AG04450 (cell line): Measurements from ENCODE around the gene CCDC152. TPM values are rescaled to one million over a fixed set of nuclear protein-coding genes. Genes with fewer than 3 reads are reported as not detected.

Experiments used
- CTCF ChIA-PET: fragments of 300-600, 350-600 bp; formaldehyde crosslinking; extraction: SDS; loops from one replicate; lab custom pipeline; 2022; ENCODE audit warnings: antibody characterized with exemption, inconsistent platforms; lab: Charles Lee
- POLR2A ChIA-PET: fragments of 350-600 bp; formaldehyde crosslinking; extraction: SDS; loops from one replicate; lab custom pipeline; 2021; ENCODE audit warnings: antibody characterized with exemption, inconsistent platforms; lab: Yijun Ruan, JAX
- DNase-seq: peaks from one replicate; pipeline ENCODE4 v3.0.0-alpha.2; 2011; ENCODE audit warnings: low read depth, low spot score
- H3K27ac ChIP-seq: one replicate; pipeline ENCODE4 v1.5.1; 2012; ENCODE audit warnings: low read depth, low read length, control low read depth
- H3K27me3 ChIP-seq: one replicate; pipeline ENCODE4 v1.6.0; 2012; ENCODE audit warnings: low read length; ENCODE audit not compliant: control insufficient read depth, insufficient read depth
- H3K4me3 ChIP-seq: 2 replicates; pipeline ENCODE4 v1.5.1; 2011; ENCODE audit warnings: mild to moderate bottlenecking, low read depth, low read length, control low read depth
- H3K9me3 ChIP-seq: 2 replicates; pipeline ENCODE4 v1.5.1; 2012; ENCODE audit warnings: low read length; ENCODE audit not compliant: control insufficient read depth, insufficient read depth
- polyA plus RNA-seq: library from polyadenylated mRNA; depleted of rRNA; stranded (reverse); fragments of >200 nt; gene quantifications from 2 replicates; pipeline ENCODE4 v1.2.3, GENCODE V29; 2011
- TF ChIP-seq, protein P1 (sequence below): IDR thresholded peaks from 2 replicates; pipeline ENCODE4 v1.5.1; 2011; ENCODE audit warnings: low read depth, low read length, control low read depth, inconsistent platforms

Gene CCDC152
- polyA plus RNA-seq, 1 experiment: 2.1 TPM

DNA sequence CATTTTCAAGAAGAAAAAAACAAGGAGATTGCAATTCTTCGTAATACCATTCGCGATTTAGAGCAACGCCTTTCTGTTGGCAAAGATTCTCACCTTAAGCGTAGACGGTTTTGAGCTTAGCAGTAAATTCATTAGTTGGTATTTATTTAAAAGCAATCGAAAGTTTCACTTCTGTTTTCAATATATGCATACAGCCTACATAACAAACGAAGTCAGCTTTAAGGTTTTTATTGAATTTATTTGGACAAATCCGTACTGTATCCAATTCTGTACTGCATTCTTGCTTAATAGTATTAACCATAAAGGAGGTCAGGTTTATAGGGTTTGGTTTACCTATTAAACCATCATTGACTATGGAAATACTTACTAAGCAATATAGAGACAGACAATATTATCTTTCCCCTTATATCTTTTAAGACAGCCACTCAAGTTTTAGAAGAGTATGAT, 43.1 kb downstream of the CCDC152 start:
- CTCF ChIA-PET: no interaction called here
- no peak for DNase-seq
- TF ChIP-seq, protein P1, sequence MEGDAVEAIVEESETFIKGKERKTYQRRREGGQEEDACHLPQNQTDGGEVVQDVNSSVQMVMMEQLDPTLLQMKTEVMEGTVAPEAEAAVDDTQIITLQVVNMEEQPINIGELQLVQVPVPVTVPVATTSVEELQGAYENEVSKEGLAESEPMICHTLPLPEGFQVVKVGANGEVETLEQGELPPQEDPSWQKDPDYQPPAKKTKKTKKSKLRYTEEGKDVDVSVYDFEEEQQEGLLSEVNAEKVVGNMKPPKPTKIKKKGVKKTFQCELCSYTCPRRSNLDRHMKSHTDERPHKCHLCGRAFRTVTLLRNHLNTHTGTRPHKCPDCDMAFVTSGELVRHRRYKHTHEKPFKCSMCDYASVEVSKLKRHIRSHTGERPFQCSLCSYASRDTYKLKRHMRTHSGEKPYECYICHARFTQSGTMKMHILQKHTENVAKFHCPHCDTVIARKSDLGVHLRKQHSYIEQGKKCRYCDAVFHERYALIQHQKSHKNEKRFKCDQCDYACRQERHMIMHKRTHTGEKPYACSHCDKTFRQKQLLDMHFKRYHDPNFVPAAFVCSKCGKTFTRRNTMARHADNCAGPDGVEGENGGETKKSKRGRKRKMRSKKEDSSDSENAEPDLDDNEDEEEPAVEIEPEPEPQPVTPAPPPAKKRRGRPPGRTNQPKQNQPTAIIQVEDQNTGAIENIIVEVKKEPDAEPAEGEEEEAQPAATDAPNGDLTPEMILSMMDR: no peak
- Histone ChIP-seq H3K27me3 (no peaks in the 10 kb centered on the region), H3K27ac (no peak overlapping the region), H3K9me3 (no peaks in the 10 kb centered on the region), H3K4me3 (no peak overlapping the region)
- POLR2A ChIA-PET: no interaction called here

DNA sequence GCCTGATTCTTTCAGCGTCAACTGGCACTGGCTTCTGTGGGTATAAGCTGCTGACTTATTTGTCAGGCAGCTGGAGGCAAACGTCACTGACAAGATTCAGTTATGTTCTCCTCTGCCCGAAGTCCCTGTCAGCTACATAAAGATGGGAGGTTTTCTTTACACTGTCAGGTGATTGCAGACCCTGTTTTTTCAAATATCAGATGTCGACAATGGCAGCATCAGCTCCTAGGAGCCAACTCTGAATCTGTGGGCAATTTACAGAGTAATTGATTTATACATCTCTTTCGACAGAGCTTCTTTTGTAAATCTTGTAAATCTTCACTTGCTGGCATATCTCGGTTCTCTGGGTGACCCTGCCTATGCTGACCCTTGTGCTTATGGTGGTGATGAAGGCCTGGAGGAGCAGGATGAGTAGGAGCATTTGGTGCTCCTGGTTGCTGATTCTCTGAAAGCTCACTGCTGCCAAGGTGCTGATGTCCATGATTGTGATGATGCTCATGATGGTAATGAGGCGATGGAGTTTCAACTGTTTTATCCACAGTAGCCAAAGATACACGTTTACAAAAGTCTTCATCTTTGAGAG, 44.2 kb downstream of the CCDC152 start:
- ChIA-PET POLR2A (no interaction called here), CTCF (interaction anchor here (0.6 to 1.1 kb wide), 2 partner anchors 34 to 378 kb away, joined by 3 read pairs; partner anchors contain the start of gene GHR)
- Histone ChIP-seq H3K27me3 (no peaks in the 10 kb centered on the region), H3K4me3 (no peak overlapping the region), H3K27ac (no peak overlapping the region), H3K9me3 (no peaks in the 10 kb centered on the region)
- no peak for DNase-seq
- TF ChIP-seq, protein P1: no peak

DNA sequence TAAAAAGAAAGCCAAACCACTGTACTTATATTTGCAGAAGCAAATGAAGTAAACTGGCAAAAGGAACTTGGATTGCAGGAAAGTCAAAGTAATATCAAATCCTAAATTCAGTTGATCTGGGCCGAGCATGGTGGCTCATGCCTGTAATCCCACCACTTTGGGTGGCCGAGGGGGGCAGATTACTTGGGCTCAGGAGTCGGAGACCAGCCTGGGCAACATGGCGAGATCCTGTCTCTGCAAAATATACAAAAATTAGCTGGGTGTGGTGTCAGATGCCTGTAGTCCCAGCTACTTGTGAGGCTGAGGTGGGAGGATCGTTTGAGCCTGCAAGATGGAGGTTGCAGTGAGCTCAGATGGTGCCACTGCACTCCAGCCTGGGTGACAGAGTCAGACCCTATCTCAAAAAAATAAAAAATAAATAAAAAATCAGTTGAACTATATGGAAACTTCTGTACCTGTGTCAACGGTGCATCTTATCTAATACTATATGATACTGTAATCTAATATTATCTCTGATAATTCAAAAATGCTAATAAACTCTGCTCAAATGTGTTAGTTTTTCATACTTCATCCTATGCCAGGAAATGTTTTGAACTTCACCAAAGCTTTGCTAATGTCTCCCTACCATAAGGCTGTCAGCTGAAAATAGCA, 45.0 kb downstream of the CCDC152 start:
- H3K9me3 ChIP-seq: no peaks in the 10 kb centered on the region
- no peaks in the 10 kb centered on the region for H3K27me3 ChIP-seq
- H3K4me3 ChIP-seq: no peak overlapping the region
- H3K27ac ChIP-seq: no peak overlapping the region
- ChIA-PET CTCF (interaction anchor here (1.1 kb wide), 1 partner anchor 379 kb away, joined by 3 read pairs; the partner anchor contains the start of gene GHR), POLR2A (no interaction called here)
- DNase-seq: no peak
- TF ChIP-seq, protein P1: no peak

DNA sequence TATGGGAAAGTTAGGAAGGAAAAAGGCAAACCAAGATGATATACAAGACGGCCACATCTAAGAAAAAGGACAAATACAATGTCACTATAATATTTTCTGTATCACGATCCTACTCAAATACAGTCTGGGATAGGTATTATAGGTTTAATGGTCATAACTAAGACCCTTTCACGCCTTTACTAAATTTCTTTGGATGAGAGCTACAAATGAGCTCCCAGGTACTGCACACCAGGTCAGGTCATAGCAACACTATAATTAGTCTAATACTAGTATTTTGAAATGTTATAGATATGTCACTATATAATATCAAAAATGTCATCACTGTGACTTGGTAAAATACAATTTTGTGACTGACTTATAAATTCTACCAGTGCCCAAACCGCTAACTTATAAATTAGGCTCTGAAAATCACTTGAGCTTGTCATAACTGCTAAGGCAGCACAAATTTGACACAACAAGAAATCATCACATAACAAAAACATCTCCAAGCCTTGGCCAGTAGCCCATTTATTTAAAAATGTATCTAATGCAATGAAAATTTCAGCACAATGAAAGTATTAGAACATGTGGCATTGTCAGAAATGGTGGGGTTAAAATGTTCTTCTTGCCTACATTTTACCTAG, 48.2 kb downstream of the CCDC152 start:
- TF ChIP-seq, protein P1: no peak
- POLR2A ChIA-PET: no interaction called here
- no peak for DNase-seq
- H3K27me3 ChIP-seq: no peaks in the 10 kb centered on the region
- H3K9me3 ChIP-seq: no peaks in the 10 kb centered on the region
- no peak overlapping the region for H3K27ac ChIP-seq
- CTCF ChIA-PET: no interaction called here
- H3K4me3 ChIP-seq: no peak overlapping the region

DNA sequence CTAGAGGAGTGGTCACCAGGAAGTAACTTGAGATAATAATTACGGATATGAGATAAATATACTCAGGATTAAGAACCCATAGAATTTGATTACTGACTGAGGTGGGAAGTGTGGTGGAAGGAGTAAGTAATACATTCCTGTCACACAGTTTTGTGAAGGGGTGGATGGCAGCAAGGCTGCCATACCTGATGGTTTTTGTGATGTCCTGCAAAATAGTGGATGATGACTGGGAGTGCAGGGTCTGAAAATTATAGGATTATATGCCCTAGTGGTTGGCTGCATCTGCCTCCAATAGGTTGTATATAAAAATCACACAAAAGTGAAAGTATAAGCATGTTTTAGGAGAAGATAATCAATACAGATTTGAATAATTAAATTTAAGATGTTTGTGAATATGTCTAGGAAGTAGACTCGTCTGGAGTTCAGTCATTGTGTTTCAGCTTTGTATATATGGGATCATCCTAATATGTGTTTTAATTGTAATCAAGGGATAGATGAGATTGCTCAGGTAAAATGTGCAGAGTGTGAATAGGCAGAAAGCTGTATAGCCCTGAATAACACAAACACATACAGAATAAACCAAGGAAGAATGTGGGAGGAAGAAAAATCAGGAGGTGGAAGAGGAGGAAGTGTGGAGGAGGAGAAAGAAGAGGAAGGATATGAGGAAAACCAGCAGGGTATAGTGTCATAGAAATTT, 49.5 kb downstream of the CCDC152 start:
- no peak for DNase-seq
- TF ChIP-seq, protein P1: no peak
- no peaks in the 10 kb centered on the region for H3K27me3 ChIP-seq
- ChIA-PET CTCF (no interaction called here), POLR2A (no interaction called here)
- H3K9me3 ChIP-seq: no peaks in the 10 kb centered on the region
- H3K27ac ChIP-seq: no peak overlapping the region
- no peak overlapping the region for H3K4me3 ChIP-seq
